Urothelium cell line (cell line): ENCODE data around the gene DUSP8.

ENCODE experiments used
- DNase-seq: peaks from one replicate; pipeline ENCODE4 v3.0.0; 2011; ENCODE audit warnings: low spot score, mixed read lengths
- FAIRE-seq: peaks from 2 replicates; lab custom pipeline; 2011; peaks lifted over from hg19 to GRCh38; lab: Jason Lieb, UNC

DUSP8 gene

GRCh38 chr11:1567052-1567720, 4.9 kb downstream of the DUSP8 start:
- no peak for FAIRE-seq

GRCh38 chr11:1566381-1567051, 5.6 kb downstream of the DUSP8 start:
- FAIRE-seq (no peak), DNase-seq (no peak)

More at GRCh38 chr11:1567052-1567720, 4.9 kb downstream of the DUSP8 start:
- DNase-seq: no peak

GRCh38 chr11:1565904-1566247, 6.2 kb downstream of the DUSP8 start:
- no peak for FAIRE-seq

GRCh38 chr11:1565173-1565903, 6.7 kb downstream of the DUSP8 start:
- no peak for FAIRE-seq
- DNase-seq: no peak

More at GRCh38 chr11:1565904-1566247, 6.2 kb downstream of the DUSP8 start:
- DNase-seq: no peak

GRCh38 chr11:1564535-1565172, 7.4 kb downstream of the DUSP8 start:
- no peak for FAIRE-seq
- DNase-seq: no peak

GRCh38 chr11:1563697-1564534, 8.2 kb downstream of the DUSP8 start:
- no peak for FAIRE-seq
- no peak for DNase-seq

- no peak for DNase-seq
- no peak for FAIRE-seq
Measured at GRCh38 chr11:1563149-1563638, 8.9 kb downstream of the DUSP8 start.

- no peak for DNase-seq
- no peak for FAIRE-seq
Measured at GRCh38 chr11:1562469-1563148, 9.5 kb downstream of the DUSP8 start.

GRCh38 chr11:1561955-1562354, 10.1 kb downstream of the DUSP8 start:
- DNase-seq: no peak
- FAIRE-seq: no peak

GRCh38 chr11:1561266-1561665, 10.8 kb downstream of the DUSP8 start:
- FAIRE-seq (no peak), DNase-seq (no peak)

GRCh38 chr11:1560649-1561251, 11.3 kb downstream of the DUSP8 start:
- no peak for DNase-seq
- no peak for FAIRE-seq

- DNase-seq (no peak), FAIRE-seq (no peak)
Measured at GRCh38 chr11:1560002-1560648, 11.9 kb downstream of the DUSP8 start.

- FAIRE-seq: no peak
- DNase-seq: peak; percentile 87
Measured at GRCh38 chr11:1559111-1559951, 12.7 kb downstream of the DUSP8 start.

- FAIRE-seq (no peak), DNase-seq (no peak)
Measured at GRCh38 chr11:1558775-1559110, 13.3 kb downstream of the DUSP8 start.

- no peak for FAIRE-seq
Measured at GRCh38 chr11:1557904-1558774, 13.9 kb downstream of the DUSP8 start.

GRCh38 chr11:1557051-1557884, 14.8 kb downstream of the DUSP8 start:
- no peak for FAIRE-seq

More at GRCh38 chr11:1557904-1558774, 13.9 kb downstream of the DUSP8 start:
- DNase-seq: peak; percentile 71

More at GRCh38 chr11:1557051-1557884, 14.8 kb downstream of the DUSP8 start:
- no peak for DNase-seq
